GM21367 (cell line): ENCODE data around the gene CACNA1B.

Source experiments
- ATAC-seq: cut with Tn5 transposase; IDR thresholded peaks from one replicate; pipeline ENCODE4 v1.9.1; 2021; ENCODE audit not compliant: unreplicated experiment

The CACNA1B gene

GRCh38 chr9:137959641-137960411 is 82.2 kb downstream of the CACNA1B start:
- no peak for ATAC-seq

GRCh38 chr9:137960496-137960895 is 82.9 kb downstream of the CACNA1B start:
- no peak for ATAC-seq

DNA sequence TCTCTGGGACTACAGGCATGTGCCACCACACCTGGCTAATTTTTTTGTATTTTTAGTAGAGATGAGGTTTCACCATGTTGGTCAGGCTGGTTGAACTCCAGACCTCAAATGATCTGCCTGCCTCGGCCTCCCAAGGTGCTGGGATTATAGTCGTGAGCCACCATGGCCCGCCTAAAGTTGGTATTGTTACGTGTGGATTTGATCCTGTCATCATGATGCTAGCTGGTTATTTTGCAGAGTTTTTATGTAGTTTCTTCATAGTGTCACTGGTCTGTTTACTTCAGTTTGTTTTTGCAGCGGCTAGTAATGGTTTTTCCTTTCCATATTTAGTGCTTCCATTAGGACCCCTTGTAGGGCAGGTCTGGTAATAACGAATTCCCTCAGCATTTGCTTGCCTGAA is 85.9 kb downstream of the CACNA1B start:
- ATAC-seq = no peak

- ATAC-seq = no peak
Observed at GRCh38 chr9:137965177-137965795, 87.7 kb downstream of the CACNA1B start.

DNA sequence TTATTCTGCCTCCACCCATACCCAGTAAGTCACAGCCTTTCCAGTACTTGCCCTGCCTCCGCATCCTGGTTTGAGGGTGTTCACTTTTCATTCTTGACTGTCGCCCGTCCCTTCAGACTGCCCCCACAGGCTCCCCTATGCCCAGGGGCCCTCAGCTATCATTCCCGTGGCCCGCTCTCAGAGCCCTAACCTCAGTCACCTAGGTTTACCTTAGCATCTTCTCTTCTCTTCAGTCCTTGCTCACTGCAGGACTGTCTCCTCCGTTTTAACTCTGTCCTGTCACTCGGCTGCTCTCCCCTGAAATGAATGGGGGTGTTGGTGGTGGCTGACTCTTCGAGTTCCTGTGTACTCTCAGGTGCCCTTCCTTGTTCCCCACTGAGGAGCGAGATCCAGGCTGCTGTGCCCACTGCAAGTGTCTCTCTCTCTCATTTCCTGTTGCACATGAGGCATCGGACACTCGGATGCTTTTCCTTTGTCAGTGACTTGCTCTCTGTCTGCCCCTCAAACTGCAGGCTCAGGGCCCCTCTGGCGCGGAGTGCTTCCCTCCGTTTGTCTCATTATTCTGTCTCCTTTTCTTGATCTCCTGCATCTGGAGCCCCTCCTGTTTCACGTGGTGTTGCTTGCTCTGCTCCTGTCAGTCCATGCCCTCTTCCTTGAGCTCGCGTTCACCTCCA is 89.8 kb downstream of the CACNA1B start:
- ATAC-seq = no peak

DNA sequence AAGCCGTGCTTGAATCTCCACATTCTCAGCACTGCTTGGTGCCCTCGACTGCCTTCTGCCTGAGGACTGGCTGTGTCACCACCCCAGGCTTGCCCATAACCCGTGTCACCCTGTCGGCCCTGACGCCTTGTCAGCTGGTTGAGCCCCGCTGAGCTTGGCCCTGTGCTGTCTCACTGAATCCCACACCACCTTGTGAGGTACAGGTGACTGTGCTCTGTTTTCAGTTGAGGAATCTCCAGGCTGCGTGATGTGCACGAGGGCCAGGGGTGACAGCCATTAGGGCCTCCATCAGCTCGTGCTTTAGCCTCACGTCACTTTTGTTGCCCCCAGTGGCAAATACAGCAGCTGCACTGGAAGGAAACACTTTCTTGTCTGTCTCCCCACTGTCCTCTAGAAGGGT is 90.7 kb downstream of the CACNA1B start:
- ATAC-seq = no peak

- no peak for ATAC-seq
Observed at GRCh38 chr9:137969008-137969407, 91.4 kb downstream of the CACNA1B start.

- no peak for ATAC-seq
Observed at GRCh38 chr9:137969685-137970084, 92.1 kb downstream of the CACNA1B start.

- no peak for ATAC-seq
Observed at GRCh38 chr9:137970098-137970497, 92.5 kb downstream of the CACNA1B start.

DNA sequence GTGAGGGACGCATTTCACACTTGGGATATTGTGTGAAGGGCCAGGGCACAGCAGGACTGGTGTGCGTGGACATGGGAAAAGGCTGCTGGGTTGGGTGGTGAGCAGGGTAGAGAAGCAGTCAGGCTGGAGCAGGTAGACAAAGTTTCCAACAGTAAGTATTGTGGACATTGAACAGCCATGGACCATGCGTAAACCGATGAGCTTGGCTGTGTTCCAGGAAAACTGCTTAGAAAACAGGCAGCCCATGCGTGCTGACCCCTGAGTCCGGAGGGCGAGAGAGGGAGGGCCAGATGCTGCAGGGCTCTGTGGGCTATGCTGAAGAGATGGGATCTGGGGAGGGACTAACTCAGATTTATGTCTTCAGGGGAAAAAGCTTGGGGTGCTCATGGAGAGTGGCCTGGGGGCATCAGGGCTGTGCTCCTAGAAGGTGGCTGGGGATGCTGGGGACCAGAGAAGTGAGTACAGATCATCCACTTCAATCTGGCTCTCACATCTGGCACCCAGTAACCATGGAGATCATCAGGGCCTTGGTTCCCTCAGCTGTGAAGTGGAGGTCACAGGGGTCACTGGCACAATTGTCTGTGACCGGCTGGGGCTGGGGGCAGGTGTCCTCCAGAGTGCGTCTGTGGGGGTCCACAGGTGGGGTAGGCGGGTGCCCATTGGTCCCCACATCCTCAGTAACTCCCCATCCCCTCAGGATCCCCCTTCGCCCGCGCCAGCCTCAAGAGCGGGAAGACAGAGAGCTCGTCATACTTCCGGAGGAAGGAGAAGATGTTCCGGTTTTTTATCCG is 93.3 kb downstream of the CACNA1B start:
- no peak for ATAC-seq

DNA sequence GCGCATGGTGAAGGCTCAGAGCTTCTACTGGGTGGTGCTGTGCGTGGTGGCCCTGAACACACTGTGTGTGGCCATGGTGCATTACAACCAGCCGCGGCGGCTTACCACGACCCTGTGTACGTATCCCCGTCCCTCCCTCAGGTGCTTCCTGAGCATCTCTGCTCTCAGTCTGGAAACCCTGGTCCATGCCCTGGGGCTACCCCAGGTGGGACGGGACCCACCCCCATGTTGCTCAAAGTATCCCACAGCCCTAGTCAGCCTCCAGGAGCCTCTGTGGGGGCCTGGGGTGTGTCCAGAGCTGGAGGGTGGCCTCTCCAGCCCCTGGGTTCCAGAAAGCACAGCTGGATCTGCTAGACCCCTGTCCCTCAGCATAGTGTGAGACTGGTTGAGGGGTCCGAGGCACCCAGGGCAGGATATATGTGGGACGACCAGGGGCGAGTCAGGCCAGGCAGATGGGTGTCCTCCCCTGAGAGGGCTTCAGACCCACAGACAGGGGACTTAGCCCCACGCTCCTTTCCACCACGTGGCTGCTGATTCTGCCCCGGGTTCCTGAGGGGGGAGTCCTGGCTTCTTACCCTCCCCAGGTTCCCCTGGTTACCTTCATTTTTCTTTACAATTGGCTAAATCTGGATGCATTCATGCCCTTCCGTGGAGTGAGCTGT is 94.0 kb downstream of the CACNA1B start:
- ATAC-seq = no peak

- ATAC-seq = no peak
Observed at GRCh38 chr9:137972355-137972987, 94.9 kb downstream of the CACNA1B start.

DNA sequence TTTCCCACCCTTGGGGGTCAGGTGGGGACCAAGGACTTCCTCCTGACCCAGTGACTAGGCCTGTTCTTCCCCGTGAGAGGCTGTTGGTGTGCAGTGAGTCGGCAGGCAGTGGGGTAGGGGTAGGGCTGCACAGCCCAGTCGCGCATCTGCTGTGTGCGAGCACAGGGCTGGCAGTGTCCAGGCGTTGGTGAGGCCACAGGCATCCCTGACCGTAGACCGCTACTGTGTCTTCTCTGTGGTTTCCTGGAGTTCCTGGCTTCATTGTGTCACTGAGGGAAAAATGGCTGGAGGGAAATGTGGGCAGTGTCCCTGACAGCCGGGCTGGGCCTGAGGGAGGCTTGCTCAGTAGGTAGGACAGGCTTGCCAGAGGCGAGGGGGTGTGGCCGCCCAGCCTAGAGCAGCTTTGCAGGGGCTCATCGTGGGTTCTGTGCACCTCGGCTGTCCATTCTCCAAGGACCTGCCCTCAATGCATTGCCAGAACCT is 95.4 kb downstream of the CACNA1B start:
- ATAC-seq = no peak

GRCh38 chr9:137973829-137974416 is 96.3 kb downstream of the CACNA1B start:
- ATAC-seq = no peak

- ATAC-seq = no peak
Observed at GRCh38 chr9:137974746-137975526, 97.4 kb downstream of the CACNA1B start.

DNA sequence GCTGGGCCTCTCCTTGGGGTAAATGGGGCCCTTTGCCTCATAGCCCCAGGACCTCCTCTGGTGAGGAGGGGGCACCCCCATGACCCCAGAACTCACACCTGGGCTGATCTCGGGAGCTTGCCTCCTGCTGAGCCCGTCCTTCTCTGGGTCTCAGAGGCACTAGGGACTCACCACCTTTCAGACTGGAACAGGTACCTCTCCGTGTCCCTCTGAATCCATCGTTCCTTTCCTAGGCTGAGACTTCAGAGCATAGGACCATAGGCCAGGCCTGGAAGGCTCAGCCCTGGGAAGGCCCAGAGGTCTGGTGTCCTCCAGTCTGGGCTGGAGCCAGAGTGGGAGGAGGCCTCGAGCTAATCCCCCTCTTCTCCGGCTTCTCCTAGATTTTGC is 97.9 kb downstream of the CACNA1B start:
- no peak for ATAC-seq

- no peak for ATAC-seq
Observed at GRCh38 chr9:137975936-137976565, 98.5 kb downstream of the CACNA1B start.

DNA sequence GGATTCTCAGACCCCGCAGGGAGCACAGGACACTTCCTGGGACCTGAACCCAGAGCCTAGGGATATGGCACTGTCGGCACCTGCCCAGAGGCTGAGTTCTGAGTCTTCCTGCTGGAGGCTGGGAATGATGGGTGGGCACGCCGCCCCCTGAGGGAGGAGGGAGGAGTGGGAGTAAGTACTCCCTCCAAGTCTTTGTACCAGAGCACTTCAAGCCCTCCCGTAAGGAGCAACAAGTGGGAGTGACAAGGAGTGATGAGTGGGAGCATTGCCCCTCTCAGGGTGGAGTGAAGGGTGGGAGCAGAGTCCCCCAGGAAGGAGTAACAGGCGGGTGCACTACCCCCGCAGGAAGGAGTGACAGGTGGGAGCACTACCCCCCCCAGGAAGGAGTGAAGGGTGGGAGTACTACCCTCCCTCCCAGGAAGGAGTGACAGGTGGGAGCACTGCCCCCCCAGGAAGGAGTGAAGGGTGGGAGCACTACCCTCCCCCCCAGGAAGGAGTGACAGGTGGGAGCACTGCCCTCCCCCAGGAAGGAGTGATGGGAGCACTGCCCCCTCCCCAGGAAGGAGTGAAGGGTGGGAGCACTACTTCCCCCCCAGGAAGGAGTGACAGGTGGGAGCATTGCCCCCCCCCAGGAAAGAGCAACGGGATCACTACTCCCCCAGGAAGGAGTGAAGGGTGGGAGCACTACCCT is 100.1 kb downstream of the CACNA1B start:
- no peak for ATAC-seq
